Measurements from ENCODE around the gene SNTB2. TPM values are rescaled to one million over a fixed set of nuclear protein-coding genes. Genes with fewer than 3 reads are reported as not detected.

SNTB2 gene
- total and polyA plus RNA-seq, 2 of the 8 experiments (the other 6 are each of a cell fraction or from before 2014, with no cell fraction given), result 6.0 to 16.1 TPM

- Histone ChIP-seq H3K79me2 (ENCODE audit: control insufficient read depth in 1 of 2, insufficient read depth in 2 of 2, low read length in 2 of 2) (peaks cover 0 to 3% of the 10 kb centered on the region in 2 experiments; a peak in 1 of 4 replicates), H3K18ac (ENCODE audit: extremely low read depth, low read length) (no peak overlapping the region), H4K5ac (ENCODE audit: insufficient read length, low read depth, low read length) (no peak overlapping the region), H2BK12ac (ENCODE audit: low read depth, low read length) (no peak overlapping the region), H3K23me2 (ENCODE audit: low read depth, low read length) (no peaks in the 10 kb centered on the region), H3K4ac (replicated peaks; ENCODE audit: insufficient read length, low read depth, low read length) (no peak overlapping the region), H3K79me1 (ENCODE audit: low read depth, low read length) (no peaks in the 10 kb centered on the region; the same call in 1 of the 2 replicates), H2AFZ (ENCODE audit: low read length) (no peak overlapping the region), H3K36me3 (ENCODE audit: control insufficient read depth in 2 of 4, insufficient read depth in 4 of 4, low read length in 3 of 4) (no peaks in the 10 kb centered on the region), H4K20me1 (replicated peaks in 1 of 2; ENCODE audit: control insufficient read depth in 1 of 2, insufficient read depth in 2 of 2, low read length in 2 of 2) (no peaks in the 10 kb centered on the region), H3K4me1 (replicated peaks in 1 of 4; ENCODE audit: control insufficient read depth in 3 of 4, insufficient read depth in 4 of 4, low read length in 3 of 4) (no peaks in the 10 kb centered on the region), H3K27ac (ENCODE audit: low read depth, low read length) (no peak overlapping the region), H3K4me2 (ENCODE audit: insufficient read depth in 1 of 2, low read depth in 2 of 2, low read length in 2 of 2) (no peak overlapping the region), H2BK5ac (ENCODE audit: low read depth, low read length) (no peak overlapping the region), H3K56ac (replicated peaks; ENCODE audit: insufficient read length, low read depth, low read length) (no peak overlapping the region), H3K23ac (ENCODE audit: insufficient read length) (no peak overlapping the region), H3K4me3 (ENCODE audit: extremely low read depth in 1 of 4, insufficient read depth in 2 of 4, low read depth in 3 of 4, low read length in 4 of 4) (no peak overlapping the region), H3K27me3 (replicated peaks in 1 of 4; ENCODE audit: control insufficient read depth in 3 of 4, extremely low read depth in 1 of 4, insufficient read depth in 3 of 4, low read length in 3 of 4) (no peaks in the 10 kb centered on the region), H3K9me3 (ENCODE audit: insufficient read depth in 2 of 2, low read depth in 1 of 2, low read length in 1 of 2) (no peaks in the 10 kb centered on the region), H2AK5ac (ENCODE audit: low read depth, low read length) (no peak overlapping the region), H2BK120ac (replicated peaks; ENCODE audit: low read depth, low read length) (no peak overlapping the region), H3K14ac (ENCODE audit: insufficient read length) (no peak overlapping the region), H4K8ac (ENCODE audit: extremely low read depth, insufficient read depth, low read length) (no peak overlapping the region), H2BK15ac (ENCODE audit: low read length) (no peak overlapping the region), H2BK20ac (ENCODE audit: low read length) (no peak overlapping the region), H3K9ac (replicated peaks in 1 of 4; ENCODE audit: extremely low read depth in 1 of 4, low read depth in 3 of 4, low read length in 3 of 4) (no peak overlapping the region), H4K91ac (replicated peaks; ENCODE audit: insufficient read length, low read length) (no peak overlapping the region)
- TF ChIP-seq RNF2 (IDR thresholded peaks at IDR 0.05; ENCODE audit: borderline replicate concordance, low read depth, low read length, missing control alignments, poor library complexity, severe bottlenecking) (no peak), NRF1 (IDR thresholded peaks at IDR 0.05; ENCODE audit: low read depth, low read length) (no peak), CHD2 (IDR thresholded peaks at IDR 0.05; ENCODE audit: low read length) (no peak), SIN3A (conservative IDR thresholded peaks at IDR 0.05 in 1 of 2, IDR thresholded peaks at IDR 0.05 in 1 of 2; ENCODE audit: low read depth in 1 of 2, low read length in 2 of 2) (no peak), BRCA1 (IDR thresholded peaks at IDR 0.05; ENCODE audit: low read depth, low read length) (no peak), NANOG (IDR thresholded peaks at IDR 0.05; ENCODE audit: insufficient read depth, low read depth, low read length, poor library complexity, severe bottlenecking) (no peak), E2F6 (IDR thresholded peaks at IDR 0.05) (no peak), CBX5 (IDR thresholded peaks at IDR 0.05; ENCODE audit: low read depth, low read length) (no peak), ATF2 (IDR thresholded peaks at IDR 0.05; ENCODE audit: low read length) (no peak)
- ChIA-PET POLR2A (ENCODE audit: partially characterized antibody) (no interaction called here), CTCF (ENCODE audit: partially characterized antibody) (no interaction called here)
- DNase-seq (ENCODE audit: low read depth in 1 of 2, low spot score in 2 of 2) (no peak), FAIRE-seq (no peak)
- WGBS, 2 experiments (ENCODE audit: extremely low coverage in 1 of 2, insufficient coverage in 1 of 2, insufficient read length in 1 of 2, insufficient replicate concordance in 2 of 2, low coverage in 1 of 2, low lambda C conversion rate in 2 of 2, missing lambda C conversion rate in 1 of 2), result 96% methylated on average over 1 of the region's 3 CpGs; no CpG with 5 or more reads in 1 of the 2 experiments
Observed at GRCh38 chr16:69237296-69237695, 50.3 kb downstream of the SNTB2 start.
